Fibroblast of lung (primary cell): ENCODE measurements around the gene ZMAT5.

Experiments used
- EZH2 ChIP-seq: IDR thresholded peaks from 2 replicates; pipeline ENCODE4 v1.5.1; 2012; ENCODE audit warnings: low read length, control low read depth, mild to moderate bottlenecking; ENCODE audit errors: missing control alignments
- TF ChIP-seq, protein P1 (sequence below), 2 donors: IDR thresholded peaks in 1 of 2; conservative IDR thresholded peaks in 1 of 2; 1 replicate in 1 of 2; 2 replicates in 1 of 2; pipeline ENCODE4 v1.5.1; 2011 to 2012; ENCODE audit warnings: low read length in 2 of 2, control low read depth in 1 of 2, inconsistent platforms in 1 of 2, low read depth in 1 of 2, mild to moderate bottlenecking in 1 of 2

DNA sequence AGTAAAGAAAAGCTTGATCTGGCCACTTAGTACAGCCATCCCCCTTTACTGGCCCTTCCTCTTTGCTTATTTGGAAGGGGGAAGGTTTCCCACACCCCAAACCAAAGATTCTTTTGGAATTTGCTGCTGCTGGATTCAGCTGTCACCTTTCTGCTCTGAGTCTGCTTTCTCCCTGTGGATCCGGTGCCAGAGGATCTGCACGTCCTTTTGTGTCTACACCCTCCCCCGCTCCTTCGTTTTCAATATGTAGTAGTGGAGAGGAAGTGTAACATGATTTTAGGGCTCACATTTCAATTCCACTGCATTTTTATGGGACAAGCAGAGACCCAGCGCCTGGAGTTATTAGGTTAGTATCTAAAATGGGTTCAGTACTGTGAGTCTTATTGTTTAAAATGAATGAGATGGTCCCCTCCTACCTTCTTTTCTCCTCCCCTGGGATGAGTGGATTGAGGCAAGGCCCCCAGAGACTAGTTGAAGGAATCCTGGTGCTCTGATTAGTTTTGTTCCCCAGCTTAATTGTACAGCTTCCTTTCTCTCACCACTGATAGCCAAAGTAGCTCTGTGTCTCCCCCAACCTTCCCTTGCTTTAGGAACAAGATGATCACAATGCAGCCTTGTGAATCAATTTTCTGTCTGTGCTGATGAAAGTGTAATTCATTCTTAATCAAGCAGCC is 77.5 kb downstream of the ZMAT5 start:
- TF ChIP-seq, protein P1, sequence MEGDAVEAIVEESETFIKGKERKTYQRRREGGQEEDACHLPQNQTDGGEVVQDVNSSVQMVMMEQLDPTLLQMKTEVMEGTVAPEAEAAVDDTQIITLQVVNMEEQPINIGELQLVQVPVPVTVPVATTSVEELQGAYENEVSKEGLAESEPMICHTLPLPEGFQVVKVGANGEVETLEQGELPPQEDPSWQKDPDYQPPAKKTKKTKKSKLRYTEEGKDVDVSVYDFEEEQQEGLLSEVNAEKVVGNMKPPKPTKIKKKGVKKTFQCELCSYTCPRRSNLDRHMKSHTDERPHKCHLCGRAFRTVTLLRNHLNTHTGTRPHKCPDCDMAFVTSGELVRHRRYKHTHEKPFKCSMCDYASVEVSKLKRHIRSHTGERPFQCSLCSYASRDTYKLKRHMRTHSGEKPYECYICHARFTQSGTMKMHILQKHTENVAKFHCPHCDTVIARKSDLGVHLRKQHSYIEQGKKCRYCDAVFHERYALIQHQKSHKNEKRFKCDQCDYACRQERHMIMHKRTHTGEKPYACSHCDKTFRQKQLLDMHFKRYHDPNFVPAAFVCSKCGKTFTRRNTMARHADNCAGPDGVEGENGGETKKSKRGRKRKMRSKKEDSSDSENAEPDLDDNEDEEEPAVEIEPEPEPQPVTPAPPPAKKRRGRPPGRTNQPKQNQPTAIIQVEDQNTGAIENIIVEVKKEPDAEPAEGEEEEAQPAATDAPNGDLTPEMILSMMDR (conservative IDR thresholded peaks at IDR 0.05 in 1 of 2, IDR thresholded peaks at IDR 0.05 in 1 of 2; ENCODE audit: low read depth in 1 of 2, low read length in 2 of 2), result no peak
- TF ChIP-seq EZH2, result no peak
